IPS-18c (cell line): Measurements from ENCODE around the gene GNPTG.
A peak's percentile ranks its signal among the peaks of the same experiment; 100 is the strongest.

ENCODE experiments used
- H3K4me3 ChIP-seq: 2 replicates; pipeline ENCODE4 v1.7.0; 2013; ENCODE audit warnings: low read depth, mild to moderate bottlenecking, low read length, moderate library complexity; ENCODE audit not compliant: insufficient read depth
- H3K9me3 ChIP-seq: one replicate; pipeline ENCODE4 v1.6.1; 2013; ENCODE audit warnings: mild to moderate bottlenecking, low read length, moderate library complexity; ENCODE audit not compliant: control insufficient read depth, insufficient read depth

GNPTG gene

DNA sequence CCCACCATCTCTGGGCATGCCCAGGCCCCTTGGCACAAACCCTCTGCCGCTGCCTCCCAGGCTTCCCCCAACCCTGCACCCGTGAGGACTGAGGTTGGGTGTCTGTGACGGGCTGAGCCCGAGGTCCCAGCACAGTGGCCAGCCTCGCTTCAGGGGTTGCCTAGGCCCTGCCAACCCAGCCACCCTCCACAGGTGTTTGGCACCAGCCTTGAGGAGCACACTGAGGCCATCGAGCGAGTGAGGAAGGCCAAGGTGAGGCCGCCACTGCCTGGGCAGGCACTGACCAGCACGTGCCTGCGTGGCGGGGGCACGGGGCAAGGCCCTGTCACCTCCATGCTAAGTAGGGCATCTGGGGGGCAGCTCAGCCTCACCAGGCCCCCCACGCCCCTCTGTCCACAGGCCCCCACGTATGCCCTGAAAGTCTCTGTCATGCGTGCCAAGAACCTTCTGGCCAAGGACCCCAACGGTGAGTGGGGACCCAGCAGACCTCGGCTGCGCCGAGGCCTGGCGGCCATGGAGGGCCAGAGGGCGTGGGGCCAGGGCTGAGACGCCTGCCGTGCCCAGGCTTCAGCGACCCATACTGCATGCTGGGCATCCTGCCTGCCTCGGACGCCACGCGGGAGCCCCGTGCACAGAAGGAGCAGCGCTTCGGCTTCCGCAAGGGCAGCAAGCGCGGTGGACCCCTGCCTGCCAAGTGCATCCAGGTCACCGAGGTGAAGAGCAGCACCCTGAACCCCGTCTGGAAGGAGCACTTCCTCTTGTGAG, 10.8 kb upstream of the GNPTG start:
- no peaks in the 10 kb centered on the region for H3K9me3 ChIP-seq
- H3K4me3 ChIP-seq, result no peak overlapping the region

DNA sequence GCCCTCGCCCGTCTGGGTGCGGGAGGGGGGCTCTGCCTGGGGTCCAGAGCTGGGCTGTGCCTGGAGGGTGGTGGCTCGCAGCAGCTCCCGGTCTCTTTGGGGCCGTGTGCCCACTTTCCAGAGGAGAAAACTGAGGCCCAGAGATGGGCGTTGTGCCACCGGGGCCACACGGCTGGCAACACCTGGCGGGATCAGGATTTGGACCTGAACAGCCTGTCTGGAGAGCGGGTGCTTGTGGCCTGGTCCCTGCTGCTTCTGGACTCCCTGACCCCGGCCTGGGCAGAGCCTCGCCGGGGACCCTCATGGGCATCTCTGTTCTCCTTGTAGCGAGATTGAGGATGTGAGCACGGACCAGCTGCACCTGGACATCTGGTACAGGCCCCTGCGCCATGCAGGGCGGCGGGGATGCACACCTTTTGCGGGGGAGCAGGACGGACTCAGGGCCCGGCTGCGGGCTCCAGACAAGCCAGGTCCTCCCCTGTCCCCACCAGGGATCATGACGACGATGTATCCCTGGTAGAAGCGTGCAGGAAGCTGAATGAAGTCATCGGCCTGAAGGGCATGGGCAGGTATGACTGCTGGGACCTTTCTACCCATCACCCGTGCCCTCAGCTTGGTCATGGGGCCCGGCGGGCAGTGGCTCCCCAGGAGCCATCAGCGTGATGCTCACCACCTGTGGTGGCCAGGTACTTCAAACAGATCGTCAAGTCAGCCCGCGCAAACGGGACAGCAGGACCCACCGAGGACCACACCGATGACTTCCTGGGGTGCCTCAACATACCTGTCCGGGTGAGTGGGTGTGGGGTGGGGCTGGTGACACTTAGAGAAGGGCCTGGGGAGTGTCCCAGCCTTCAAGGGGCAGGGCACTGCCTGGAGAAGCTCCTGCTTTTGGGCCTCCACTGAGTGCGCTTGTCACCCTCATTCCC, 10.0 kb upstream of the GNPTG start:
- no peaks in the 10 kb centered on the region for H3K9me3 ChIP-seq
- no peak overlapping the region for H3K4me3 ChIP-seq

DNA sequence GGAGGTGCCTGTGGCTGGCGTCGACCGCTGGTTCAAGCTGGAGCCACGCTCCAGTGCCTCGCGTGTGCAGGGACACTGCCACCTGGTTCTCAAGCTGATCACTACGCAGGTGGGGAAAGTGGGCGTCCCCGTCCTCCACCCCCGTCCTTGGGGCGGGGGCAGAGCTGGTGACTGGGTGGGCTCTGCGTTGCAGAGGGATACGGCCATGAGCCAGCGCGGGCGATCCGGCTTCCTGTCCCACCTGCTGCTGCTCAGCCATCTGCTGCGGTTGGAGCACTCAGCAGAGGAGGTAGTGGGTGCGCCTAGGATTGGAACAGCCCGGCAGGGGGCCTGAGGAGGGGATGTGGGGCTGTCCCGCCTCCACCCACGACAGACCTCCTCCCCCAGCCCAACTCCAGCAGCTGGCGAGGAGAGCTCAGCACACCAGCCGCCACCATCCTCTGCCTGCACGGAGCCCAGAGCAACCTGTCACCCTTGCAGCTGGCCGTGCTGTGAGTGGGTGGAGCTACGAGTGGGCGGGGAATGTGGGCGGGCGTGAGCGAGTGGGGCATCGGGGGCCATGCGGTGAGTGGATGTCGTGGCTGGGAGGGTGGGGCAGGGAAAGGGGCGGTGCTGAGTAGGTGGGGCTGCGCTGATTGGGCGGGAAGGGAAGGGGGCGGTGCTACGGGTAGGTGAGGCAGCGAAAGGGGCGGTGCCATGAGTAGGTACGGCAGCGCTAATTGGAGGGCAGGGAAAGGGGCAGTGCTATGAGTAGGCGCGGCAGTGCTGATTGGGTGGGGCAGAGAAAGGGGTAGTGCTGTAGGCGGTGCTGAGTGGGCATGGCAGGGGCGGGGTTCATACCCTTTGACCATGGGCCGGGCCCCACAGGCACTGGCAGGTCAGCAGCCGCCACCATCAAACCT, 9.0 kb upstream of the GNPTG start:
- Histone ChIP-seq H3K9me3 (no peaks in the 10 kb centered on the region), H3K4me3 (peak overlapping the region; percentile 46)

DNA sequence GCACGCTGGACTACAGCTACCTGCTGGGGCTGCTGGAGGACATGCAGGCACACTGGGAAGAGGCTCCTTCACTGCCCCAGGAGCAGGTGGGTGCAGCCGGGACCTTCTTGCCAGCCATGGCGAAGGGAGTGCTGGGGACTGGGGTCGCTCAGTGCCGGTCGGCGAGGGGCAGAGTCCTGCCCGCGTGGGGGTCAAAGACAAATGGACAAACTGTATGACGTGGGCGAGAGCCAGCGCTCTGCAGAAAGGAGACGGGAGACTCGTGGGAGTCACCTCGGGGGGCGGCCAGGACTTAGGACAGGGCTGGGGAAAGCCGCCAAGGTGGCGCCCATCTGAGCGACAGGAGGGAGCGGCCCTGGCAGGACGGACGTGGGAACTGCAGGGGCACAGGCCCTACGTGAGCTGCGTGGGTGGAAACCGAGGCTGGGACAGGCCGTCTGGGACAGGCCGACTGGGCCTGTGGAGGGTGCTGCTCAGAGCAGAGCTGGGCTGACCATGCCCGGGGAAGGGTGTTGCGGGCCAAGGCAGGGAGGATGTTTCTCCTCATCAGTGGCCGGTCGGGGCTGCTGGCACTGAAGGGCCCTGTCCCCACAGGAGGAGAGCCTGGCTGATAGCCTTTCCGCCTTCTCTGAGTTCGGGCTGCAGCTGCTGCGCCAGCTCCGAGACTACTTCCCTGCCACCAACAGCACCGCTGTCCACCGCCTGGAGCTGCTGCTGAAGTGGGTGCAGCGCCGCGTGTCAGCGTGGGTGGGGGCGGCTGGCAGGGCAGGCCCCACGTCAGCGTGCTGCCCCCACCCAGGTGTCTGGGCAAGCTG, 8.1 kb upstream of the GNPTG start:
- H3K4me3 ChIP-seq, result peak overlapping the region; percentile 46; the same call in 1 of the 2 replicates

DNA sequence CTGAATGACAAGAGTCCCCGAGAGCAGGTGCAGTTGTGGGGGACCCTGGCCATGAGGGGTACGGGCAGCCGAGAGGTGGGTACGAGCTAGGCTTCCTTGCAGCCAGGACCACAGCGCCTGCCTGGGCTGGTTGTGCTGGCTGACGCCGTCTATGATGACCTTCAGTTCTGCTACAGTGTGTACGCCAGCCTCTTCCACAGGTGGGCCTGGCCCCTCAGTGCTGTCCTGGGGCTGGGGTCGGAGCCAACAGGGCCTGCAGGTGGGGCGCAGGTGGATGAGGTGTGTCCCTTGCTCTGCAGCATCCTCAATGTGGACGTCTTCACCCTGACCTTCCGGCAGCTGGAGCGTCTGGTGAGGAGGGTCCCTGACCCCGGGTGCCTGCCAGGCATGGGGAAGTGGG, 7.2 kb upstream of the GNPTG start:
- no peaks in the 10 kb centered on the region for H3K9me3 ChIP-seq
- H3K4me3 ChIP-seq, result no peak overlapping the region

More for the DNA sequence above, 8.1 kb upstream of the GNPTG start:
- no peaks in the 10 kb centered on the region for H3K9me3 ChIP-seq

DNA sequence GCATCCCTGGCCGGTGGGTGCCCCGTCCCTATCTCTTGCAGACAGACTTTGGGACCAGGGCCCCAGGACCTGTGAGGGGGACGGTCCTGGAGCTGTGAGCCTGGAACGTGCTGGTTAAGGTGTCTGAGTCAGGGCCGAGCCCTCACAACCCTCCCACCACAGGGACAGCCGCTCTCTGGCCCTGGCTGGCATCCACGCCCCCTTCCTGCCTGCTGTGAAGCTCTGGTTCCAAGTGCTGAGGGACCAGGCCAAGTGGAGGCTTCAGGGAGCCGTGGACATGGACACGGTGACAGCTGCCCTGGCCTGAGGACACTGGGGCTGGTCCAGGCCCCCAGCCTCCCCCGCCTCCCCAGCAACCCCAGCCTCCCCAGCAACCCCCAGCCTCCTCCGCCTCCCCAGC, 6.6 kb upstream of the GNPTG start:
- Histone ChIP-seq H3K4me3 (no peak overlapping the region), H3K9me3 (no peaks in the 10 kb centered on the region)

DNA sequence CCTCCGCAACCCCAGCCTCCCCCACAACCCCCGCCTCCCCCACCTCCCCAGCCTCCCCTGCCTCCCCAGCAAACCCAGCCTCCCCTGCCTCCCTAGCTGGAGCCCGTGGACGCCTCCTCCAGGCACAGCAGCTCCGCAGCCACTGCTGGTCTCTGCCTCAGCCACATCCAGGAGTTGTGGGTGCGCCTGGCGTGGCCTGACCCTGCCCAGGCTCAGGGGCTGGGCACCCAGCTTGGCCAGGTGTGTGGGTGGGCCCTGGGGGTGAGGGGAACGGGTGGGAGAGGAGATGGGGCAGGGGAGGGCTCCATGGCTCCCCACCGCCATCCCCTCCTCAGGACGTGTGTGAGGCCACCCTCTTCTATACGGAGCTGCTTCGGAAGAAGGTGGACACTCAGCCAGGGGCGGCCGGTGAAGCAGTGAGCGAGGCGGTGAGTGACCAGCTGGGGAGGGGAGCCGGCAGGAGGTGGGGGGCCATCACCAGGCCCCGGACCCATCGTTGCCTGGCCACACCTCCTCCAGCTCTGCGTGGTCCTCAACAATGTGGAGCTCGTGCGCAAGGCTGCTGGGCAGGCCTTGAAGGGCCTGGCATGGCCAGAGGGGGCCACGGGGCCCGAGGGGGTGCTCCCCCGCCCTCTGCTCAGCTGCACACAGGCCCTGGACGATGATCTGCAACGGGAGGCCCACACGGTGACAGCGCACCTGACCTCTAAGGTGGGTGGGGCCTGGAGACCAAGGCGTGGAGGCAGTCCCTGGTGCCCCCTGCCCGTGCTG, 5.9 kb upstream of the GNPTG start:
- Histone ChIP-seq H3K9me3 (no peaks in the 10 kb centered on the region), H3K4me3 (no peak overlapping the region)

DNA sequence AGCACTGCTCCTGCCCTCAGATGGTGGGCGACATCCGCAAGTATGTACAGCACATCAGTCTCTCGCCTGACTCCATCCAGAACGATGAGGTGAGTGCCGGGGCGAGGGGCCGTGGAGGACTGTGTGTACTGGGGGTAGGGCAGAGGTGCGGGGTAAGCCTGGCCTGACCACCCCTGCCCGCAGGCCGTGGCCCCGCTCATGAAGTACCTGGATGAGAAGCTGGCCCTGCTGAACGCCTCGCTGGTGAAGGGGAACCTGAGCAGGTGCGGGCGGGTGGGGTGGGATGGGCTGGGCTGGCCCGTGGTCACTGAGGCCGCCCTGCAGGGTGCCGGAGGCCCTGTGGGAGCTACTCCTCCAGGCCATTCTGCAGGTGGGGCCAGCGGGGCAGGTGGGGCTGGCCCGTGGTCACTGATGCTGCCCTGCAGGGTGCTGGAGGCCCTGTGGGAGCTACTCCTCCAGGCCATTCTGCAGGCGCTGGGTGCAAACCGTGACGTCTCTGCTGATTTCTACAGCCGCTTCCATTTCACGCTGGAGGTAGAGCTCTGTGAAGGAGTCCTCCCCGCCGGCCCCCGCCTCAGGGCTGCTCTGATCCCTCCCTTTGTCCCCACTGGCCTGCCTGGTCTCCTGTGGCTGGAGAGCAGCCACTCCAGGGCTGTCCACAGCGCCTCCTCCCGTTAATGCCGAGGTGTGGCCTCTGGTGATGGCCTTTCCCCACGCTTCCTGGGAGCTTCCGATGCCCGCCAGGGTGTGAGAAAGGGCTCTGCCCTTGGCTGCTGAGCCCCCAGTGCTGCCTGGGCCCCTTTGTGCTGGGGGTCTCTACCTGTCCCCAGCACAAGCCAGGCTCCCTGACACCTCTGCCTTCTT, 5.1 kb upstream of the GNPTG start:
- Histone ChIP-seq H3K4me3 (no peak overlapping the region), H3K9me3 (no peaks in the 10 kb centered on the region)

DNA sequence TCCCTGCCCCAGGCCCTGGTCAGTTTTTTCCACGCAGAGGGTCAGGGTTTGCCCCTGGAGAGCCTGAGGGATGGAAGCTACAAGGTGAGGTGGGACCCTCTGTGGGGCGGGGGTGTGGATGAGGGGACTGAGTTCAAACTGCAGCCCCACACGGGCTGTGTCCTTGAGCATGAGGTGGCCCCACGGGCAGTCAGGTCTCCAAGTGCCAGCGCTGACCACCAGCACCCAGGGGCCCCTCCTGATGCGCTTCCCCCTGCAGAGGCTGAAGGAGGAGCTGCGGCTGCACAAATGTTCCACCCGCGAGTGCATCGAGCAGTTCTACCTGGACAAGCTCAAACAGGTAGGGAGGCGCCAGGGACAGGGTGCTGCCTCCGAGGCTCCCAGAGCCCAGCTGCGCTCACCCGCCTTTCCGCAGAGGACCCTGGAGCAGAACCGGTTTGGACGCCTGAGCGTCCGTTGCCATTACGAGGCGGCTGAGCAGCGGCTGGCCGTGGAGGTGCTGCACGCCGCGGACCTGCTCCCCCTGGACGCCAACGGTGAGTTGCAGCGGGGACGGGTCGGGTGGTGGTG, 4.4 kb upstream of the GNPTG start:
- Histone ChIP-seq H3K9me3 (no peaks in the 10 kb centered on the region), H3K4me3 (no peak overlapping the region)

DNA sequence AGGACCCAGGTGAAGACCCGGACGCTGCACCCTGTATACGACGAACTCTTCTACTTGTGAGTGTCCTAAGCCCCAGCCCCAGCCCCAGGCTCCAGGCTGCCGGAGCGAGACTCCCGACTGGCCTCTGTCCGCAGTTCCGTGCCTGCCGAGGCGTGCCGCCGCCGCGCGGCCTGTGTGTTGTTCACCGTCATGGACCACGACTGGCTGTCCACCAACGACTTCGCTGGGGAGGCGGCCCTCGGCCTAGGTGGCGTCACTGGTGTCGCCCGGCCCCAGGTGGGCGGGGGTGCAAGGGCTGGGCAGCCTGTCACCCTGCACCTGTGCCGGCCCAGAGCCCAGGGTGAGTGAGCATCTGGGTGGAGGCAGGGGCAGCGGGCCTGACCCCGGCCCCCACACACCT, 3.8 kb upstream of the GNPTG start:
- no peaks in the 10 kb centered on the region for H3K9me3 ChIP-seq

DNA sequence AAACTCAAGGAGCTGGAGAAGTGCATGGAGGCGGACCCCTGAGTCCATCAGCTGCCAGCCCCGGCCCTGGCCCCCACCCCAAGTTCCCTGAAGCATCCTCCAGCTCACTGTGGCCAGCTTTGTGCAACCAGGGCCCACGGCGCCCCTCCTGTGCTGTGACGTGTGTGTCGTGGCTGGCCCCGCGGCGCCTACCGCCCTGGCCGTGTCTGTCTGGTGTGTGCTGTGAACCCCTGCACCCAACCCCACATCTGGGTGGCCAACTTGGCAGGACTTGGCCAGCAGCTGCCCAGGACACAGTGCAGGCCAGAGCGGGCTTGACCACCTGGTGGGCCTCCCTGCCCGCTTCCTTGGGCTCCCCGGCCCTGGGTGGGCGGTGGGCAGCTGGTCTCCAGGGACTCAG, 3.3 kb upstream of the GNPTG start:
- H3K4me3 ChIP-seq, result no peak overlapping the region
- no peaks in the 10 kb centered on the region for H3K9me3 ChIP-seq

More for the DNA sequence above, 3.8 kb upstream of the GNPTG start:
- H3K4me3 ChIP-seq, result no peak overlapping the region

DNA sequence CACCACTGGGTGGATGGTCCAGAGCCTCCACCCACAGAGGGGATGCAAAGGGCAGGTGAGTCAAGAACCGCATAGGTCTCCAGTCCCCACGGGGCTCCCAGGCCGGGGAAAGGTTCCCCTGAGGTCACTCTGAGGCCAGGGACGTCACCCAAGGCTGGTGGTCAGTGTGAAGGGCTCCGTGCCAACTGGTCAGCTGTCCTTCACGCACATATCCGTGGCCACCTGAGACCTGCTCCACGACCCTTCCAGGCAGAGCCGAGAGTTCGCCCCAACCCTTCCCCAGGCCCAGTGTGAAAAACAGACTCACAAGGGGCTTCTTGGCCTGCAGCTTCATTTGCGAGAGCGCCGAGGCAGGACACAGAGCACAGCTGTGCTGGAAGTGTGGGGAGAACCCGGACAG, 2.8 kb upstream of the GNPTG start:
- H3K9me3 ChIP-seq, result no peaks in the 10 kb centered on the region

DNA sequence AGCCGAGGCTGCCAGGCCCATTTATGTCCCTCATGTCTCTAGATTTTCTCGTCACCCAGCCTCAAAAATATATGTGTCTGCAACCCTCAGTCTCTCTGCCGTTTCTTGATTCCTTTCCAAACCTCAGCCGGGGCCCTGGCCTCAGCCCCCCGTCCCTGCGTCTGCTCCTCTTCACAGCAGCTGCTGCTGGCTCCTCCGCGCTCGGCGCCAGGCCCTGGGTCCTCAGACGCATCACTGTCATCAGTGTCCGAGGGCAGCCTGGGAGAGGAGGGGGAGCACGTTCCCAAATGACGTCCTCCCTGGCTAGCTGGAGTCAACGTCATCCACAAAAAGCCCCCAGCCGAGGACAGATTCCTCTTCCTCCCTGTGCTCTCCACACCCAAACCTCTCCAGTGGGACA, 2.4 kb upstream of the GNPTG start:
- Histone ChIP-seq H3K9me3 (no peaks in the 10 kb centered on the region), H3K4me3 (no peak overlapping the region)

More for the DNA sequence above, 2.8 kb upstream of the GNPTG start:
- H3K4me3 ChIP-seq, result no peak overlapping the region

DNA sequence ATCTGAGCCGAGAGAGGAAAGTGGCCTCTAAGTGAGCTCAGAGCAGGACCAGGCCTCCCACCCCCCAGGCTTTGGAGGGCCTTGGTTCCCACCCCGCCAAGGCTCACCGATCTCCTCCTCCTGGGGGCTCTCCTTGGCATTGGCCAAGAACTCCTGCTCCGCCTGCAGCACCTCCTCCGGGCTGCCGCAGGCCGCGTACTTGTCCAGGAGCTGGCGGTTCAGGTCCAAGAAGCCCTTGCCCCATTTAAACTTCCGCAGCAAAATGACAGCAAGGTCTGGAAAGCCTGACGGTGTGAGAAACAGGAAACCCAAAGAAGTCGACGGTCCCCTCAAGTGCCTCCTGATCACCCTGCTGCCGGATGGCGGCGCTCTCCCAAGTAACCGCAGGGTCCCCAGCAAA, 1.8 kb upstream of the GNPTG start:
- H3K9me3 ChIP-seq, result no peaks in the 10 kb centered on the region
- no peak overlapping the region for H3K4me3 ChIP-seq

DNA sequence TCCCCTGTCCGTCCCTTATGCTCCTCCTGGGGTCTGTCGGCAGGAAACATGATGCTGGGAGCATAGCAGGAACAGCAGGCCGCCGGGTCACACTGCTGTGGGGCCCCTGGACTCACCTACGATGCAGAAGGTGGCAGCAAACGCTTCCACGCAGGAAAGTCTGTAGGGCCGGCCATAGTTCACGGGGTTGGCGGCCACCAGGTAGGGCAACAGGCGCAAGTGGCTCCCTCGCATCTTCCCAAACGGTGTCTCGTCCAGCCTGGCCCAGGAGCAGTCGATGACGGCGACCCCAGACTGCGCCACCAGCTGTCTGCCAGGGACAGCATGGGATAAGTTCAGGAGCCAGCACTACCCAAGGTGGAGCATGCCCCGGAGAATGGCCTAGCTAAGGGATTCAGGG, 1.0 kb upstream of the GNPTG start:
- H3K9me3 ChIP-seq, result no peaks in the 10 kb centered on the region
- H3K4me3 ChIP-seq, result peak overlapping the region; percentile 95
